A549 (cell line): ENCODE results near the gene HOMER2. TPM values are rescaled to one million over a fixed set of nuclear protein-coding genes. Genes with fewer than 3 reads are reported as not detected.

Experiments
- ATAC-seq, 2 experiments: fragments of 200-7000 bp in 1 of 2; fragments of >200 bp in 1 of 2; cut with Nextera tagmentation in 1 of 2; cut with Tn5 transposase in 1 of 2; 3 replicates each; pipeline versions ENCODE4 v1.8.0 to v1.9.1; 2018 to 2020; ENCODE audit warnings: mild to moderate bottlenecking in 1 of 2, moderate library complexity in 1 of 2
- CTCF ChIA-PET: fragments of 300-600 bp; sonication (Branson Sonifier 250); formaldehyde crosslinking; extraction: SDS; loops from one replicate; lab custom pipeline; 2021; ENCODE audit warnings: antibody characterized with exemption, inconsistent platforms; lab: Yijun Ruan, JAX
- POLR2A ChIA-PET: fragments of 350-600 bp; formaldehyde crosslinking; extraction: SDS; loops from one replicate; lab custom pipeline; 2021; ENCODE audit warnings: antibody characterized with exemption, inconsistent platforms; lab: Yijun Ruan, JAX
- DNase-seq, 2 experiments: peaks; one replicate each; pipeline versions ENCODE4 v3.0.0 to v3.0.0-alpha.2; 2011 to 2016; ENCODE audit warnings: low read depth in 1 of 2, low spot score in 1 of 2
- FAIRE-seq: peaks from 2 replicates; lab custom pipeline; 2011; peaks lifted over from hg19 to GRCh38; lab: Jason Lieb, UNC
- H3K27ac ChIP-seq, 2 experiments: fragments of >200 bp; sonication (Bioruptor Twin); formaldehyde crosslinking; 3 replicates each; pipeline ENCODE4 v1.5.1; 2016 to 2017
- H3K4me1 ChIP-seq: fragments of >200 bp; sonication (Bioruptor Twin); formaldehyde crosslinking; 3 replicates; pipeline ENCODE4 v1.6.1; 2016
- H3K4me2 ChIP-seq: fragments of >200 bp; sonication (Bioruptor Twin); formaldehyde crosslinking; 3 replicates; pipeline ENCODE4 v1.6.1; 2016
- H3K4me3 ChIP-seq: fragments of >200 bp; sonication (Bioruptor Twin); formaldehyde crosslinking; 3 replicates; pipeline ENCODE4 v1.5.1; 2016
- H3K9me3 ChIP-seq: fragments of >200 bp; sonication (Bioruptor Twin); formaldehyde crosslinking; 3 replicates; pipeline ENCODE4 v1.6.1; 2016
- ATOH8 ChIP-seq: fragments of 250-450 bp; sonication (Bioruptor Pico); IDR thresholded peaks from 2 replicates; pipeline ENCODE4 v1.5.0; 2020; ENCODE audit warnings: low read depth, mild to moderate bottlenecking, moderate library complexity
- BCL3 ChIP-seq: fragments of >200 bp; sonication (Bioruptor Twin); formaldehyde crosslinking; IDR thresholded peaks from 3 replicates; pipeline ENCODE4 v1.6.1; 2016
- CEBPB ChIP-seq, 2 experiments: fragments of >200 bp in 1 of 2; sonication (Bioruptor Twin) in 1 of 2; formaldehyde crosslinking in 1 of 2; IDR thresholded peaks; 2 replicates each; pipeline ENCODE4 v1.6.1; 2012 to 2016
- CHD4 ChIP-seq: fragments of 200-600 bp; sonication (generic); IDR thresholded peaks from 2 replicates; pipeline ENCODE4 v1.6.1; 2016; ENCODE audit warnings: antibody characterized with exemption, mild to moderate bottlenecking, borderline replicate concordance
- CTCF ChIP-seq: fragments of >200 bp; sonication (Bioruptor Twin); formaldehyde crosslinking; IDR thresholded peaks from 3 replicates; pipeline ENCODE4 v1.5.1; 2016
- E2F6 ChIP-seq: IDR thresholded peaks from 2 replicates; pipeline ENCODE4 v1.6.1; 2012; ENCODE audit warnings: low read depth, borderline replicate concordance
- ELK1 ChIP-seq: fragments of 150-350 bp; IDR thresholded peaks from 2 replicates; pipeline ENCODE4 v1.6.1; 2014; ENCODE audit warnings: low read depth, mild to moderate bottlenecking, low read length
- FOSL2 ChIP-seq, 2 experiments: fragments of 450-650 bp in 1 of 2; fragments of >200 bp in 1 of 2; sonication (Bioruptor Twin) in 1 of 2; formaldehyde crosslinking; IDR thresholded peaks; 2 replicates each; pipeline versions ENCODE4 v1.5.0 to v1.6.1; 2016 to 2020; ENCODE audit warnings: mild to moderate bottlenecking in 1 of 2, moderate library complexity in 1 of 2
- JUNB ChIP-seq: fragments of >200 bp; sonication (Bioruptor Twin); formaldehyde crosslinking; IDR thresholded peaks from 2 replicates; pipeline ENCODE4 v1.6.1; 2016
- MAZ ChIP-seq: fragments of 150-350 bp; IDR thresholded peaks from 2 replicates; pipeline ENCODE4 v1.6.1; 2014; ENCODE audit warnings: antibody characterized with exemption, low read depth, low read length, borderline replicate concordance
- NR3C1 ChIP-seq: fragments of >200 bp; sonication (Bioruptor Twin); formaldehyde crosslinking; IDR thresholded peaks from 3 replicates; pipeline ENCODE4 v1.6.1; 2017
- PHF8 ChIP-seq: fragments of 200-600 bp; sonication (generic); IDR thresholded peaks from 2 replicates; pipeline ENCODE4 v1.6.1; 2016; ENCODE audit warnings: low read depth, mild to moderate bottlenecking, antibody characterized with exemption, moderate library complexity, borderline replicate concordance
- POLR2AphosphoS2 ChIP-seq: conservative IDR thresholded peaks from 2 replicates; pipeline ENCODE4 v1.6.1; 2012; ENCODE audit warnings: low read length, improper control_type of control experiment, inconsistent platforms
- RAD21 ChIP-seq, 2 experiments: fragments of >200 bp in 1 of 2; sonication (Bioruptor Twin) in 1 of 2; formaldehyde crosslinking in 1 of 2; IDR thresholded peaks in 1 of 2; conservative IDR thresholded peaks in 1 of 2; 2 replicates in 1 of 2; 3 replicates in 1 of 2; pipeline ENCODE4 v1.6.1; 2012 to 2018; ENCODE audit warnings: inconsistent platforms in 1 of 2
- SMC3 ChIP-seq: fragments of >200 bp; sonication (Bioruptor Twin); formaldehyde crosslinking; IDR thresholded peaks from 3 replicates; pipeline ENCODE4 v1.6.1; 2018; ENCODE audit warnings: inconsistent platforms
- SREBF2 ChIP-seq: fragments of 450-650 bp; IDR thresholded peaks from 2 replicates; pipeline ENCODE4 v1.6.1; 2014; ENCODE audit warnings: mild to moderate bottlenecking, moderate library complexity
- TP53 ChIP-seq: fragments of 250-450 bp; sonication (Bioruptor Pico); IDR thresholded peaks from 2 replicates; pipeline ENCODE4 v1.5.0; 2021; ENCODE audit warnings: mild to moderate bottlenecking, moderate library complexity
- USF2 ChIP-seq: fragments of 450-650 bp; IDR thresholded peaks from 2 replicates; pipeline ENCODE4 v1.6.1; 2014; ENCODE audit warnings: antibody characterized with exemption
- WGBS: methylation state at CpG from one replicate; pipeline ENCODE4 v1.1.6; 2017; ENCODE audit errors: missing lambda C conversion rate; 5-methylcytosine and 5-hydroxymethylcytosine counted together
- polyA plus RNA-seq, 4 experiments: library from polyadenylated mRNA; depleted of rRNA in 3 of 4; stranded (reverse); fragments of >200 nt; fragmentation: RNase III in 1 of 4; extraction: RNeasy Plus Mini Kit Qiagen cat#74134 plus additional on column Dnase treatment in 1 of 4; gene quantifications; 2 replicates in 3 of 4; 3 replicates in 1 of 4; pipeline ENCODE4 v1.2.3, GENCODE V29; 2011 to 2017

Gene HOMER2
- polyA plus RNA-seq, 2 of the 4 experiments (the other 2 are of a cell fraction), result 9.4 to 15.4 TPM

GRCh38 chr15:82812994-82813393, 139.5 kb downstream of the HOMER2 start:
- ChIA-PET POLR2A (no interaction called here), CTCF (interaction anchor here (0.6 to 1.5 kb wide), 4 partner anchors 10 to 306 kb away, joined by 3 to 6 read pairs (median 4); no protein-coding TSS in a partner anchor)
- no peaks in the 10 kb centered on the region for H3K9me3 ChIP-seq
- no peak for TF ChIP-seq SREBF2
- TF ChIP-seq SMC3, result no peak
- TF ChIP-seq CHD4, result no peak
- TF ChIP-seq ATOH8 (CRISPR knock-in tag), result no peak
- no peak for TF ChIP-seq JUNB
- H3K4me1 ChIP-seq, result peaks cover 17% of the 10 kb centered on the region
- no peak overlapping the region for H3K27ac ChIP-seq
- ATAC-seq (no peak), DNase-seq (no peak), FAIRE-seq (no peak)
- 93% methylated on average over 4 of the region's 4 CpGs for WGBS
- H3K4me2 ChIP-seq, result no peak overlapping the region
- no peak overlapping the region for H3K4me3 ChIP-seq

- Histone ChIP-seq H3K4me2 (peak overlapping the region; percentile 91), H3K9me3 (no peaks in the 10 kb centered on the region), H3K27ac (peak overlapping the region; percentile 80 to 96), H3K4me1 (peaks cover 17% of the 10 kb centered on the region), H3K4me3 (peak overlapping the region; percentile 65)
- DNase-seq, result no peak
- POLR2A ChIA-PET, result interaction anchor here (0.5 to 1.7 kb wide), 4 partner anchors 10 to 175 kb away, joined by 3 to 12 read pairs (median 5); partner anchors contain the start of gene RAMAC
- no peak for ATAC-seq
- WGBS, result 2% methylated on average over 6 of the region's 6 CpGs
- TF ChIP-seq RAD21 (conservative IDR thresholded peaks at IDR 0.05 in 1 of 2, IDR thresholded peaks at IDR 0.05 in 1 of 2), result no peak
- TF ChIP-seq BCL3, result no peak
- TF ChIP-seq MAZ, result no peak
- TF ChIP-seq E2F6, result no peak
- TF ChIP-seq FOSL2 (IDR thresholded peaks at IDR 0.05), result no peak
- TF ChIP-seq FOSL2 (CRISPR knock-in tag; IDR thresholded peaks at IDR 0.05), result no peak
- TF ChIP-seq ELK1, result no peak
- TF ChIP-seq, all 56 proteins: peak for 0
- CTCF ChIA-PET, result interaction anchor here (0.6 to 2.4 kb wide), 8 partner anchors 11 to 280 kb away, joined by 3 to 6 read pairs (median 3); no protein-coding TSS in a partner anchor
- no peak for FAIRE-seq
These were observed 141.6 kb downstream of the HOMER2 start for GRCh38 chr15:82810890-82811426.

GRCh38 chr15:82810061-82810889, 142.2 kb downstream of the HOMER2 start:
- 1% methylated on average over 35 of the region's 81 CpGs for WGBS
- peak; percentile 32 for FAIRE-seq
- peak overlapping the region; percentile 80 to 96 for H3K27ac ChIP-seq
- peak; percentile 36 to 74 for ATAC-seq
- peak overlapping the region; percentile 91 for H3K4me2 ChIP-seq
- H3K4me1 ChIP-seq, result peaks cover 17% of the 10 kb centered on the region
- CTCF ChIA-PET, result interaction anchor here (0.6 to 2.4 kb wide), 10 partner anchors 11 to 280 kb away, joined by 3 to 6 read pairs (median 3); no protein-coding TSS in a partner anchor
- peak in 1 of 2 experiments; percentile 49 for DNase-seq
- POLR2A ChIA-PET, result interaction anchor here (0.5 to 1.7 kb wide), 5 partner anchors 10 to 270 kb away, joined by 3 to 12 read pairs (median 5); partner anchors contain the start of genes RAMAC and RPS17
- no peaks in the 10 kb centered on the region for H3K9me3 ChIP-seq
- peak overlapping the region; percentile 65 for H3K4me3 ChIP-seq
- peak in 1 of 2 experiments; percentile 43; a peak in 1 of 4 replicates for TF ChIP-seq CEBPB (IDR thresholded peaks at IDR 0.05)
- peak; percentile 26; the same call in 1 of the 2 replicates for TF ChIP-seq PHF8
- no peak for TF ChIP-seq POLR2AphosphoS2
- TF ChIP-seq ATOH8 (CRISPR knock-in tag), result no peak
- TF ChIP-seq SMC3, result 0 out of 3 replicates have a peak, but pooled peaks have one; percentile 22
- no peak for TF ChIP-seq NR3C1
- TF ChIP-seq MAZ, result no peak
- TF ChIP-seq ELK1, result no peak
- peak; percentile 37; the same call in 2 of the 3 replicates for TF ChIP-seq CTCF
- TF ChIP-seq TP53 (CRISPR knock-in tag), result no peak
- no peak for TF ChIP-seq USF2
